ENCODE results near the gene SACS.
"Not testable (repeated sequence)": the region's sequence is repeated elsewhere in the genome, so short reads cannot be mapped to it uniquely, and the experiment has no call there.

SACS gene

GRCh38 chr13:23418776-23419683 lies 14.5 kb downstream of the SACS start:
- TF ChIP-seq CTCF (IDR thresholded peaks at IDR 0.05; ENCODE audit: low read depth, low read length): no peak
- no peak overlapping the region for H3K4me3 ChIP-seq (ENCODE audit: low read depth, low read length)
- in situ Hi-C loops (cut with HindIII; ENCODE audit: low sequenced_read_pairs): no loop called here
- DNase-seq (ENCODE audit: low read depth, low spot score): no peak

- in situ Hi-C loops (cut with HindIII; ENCODE audit: low sequenced_read_pairs): no loop called here
These were observed 18.8 kb downstream of the SACS start for GRCh38 chr13:23414682-23415081.

GRCh38 chr13:23411706-23412105 lies 21.8 kb downstream of the SACS start:
- in situ Hi-C loops (cut with HindIII; ENCODE audit: low sequenced_read_pairs): no loop called here
- DNase-seq (ENCODE audit: low read depth, low spot score): no peak
- H3K4me3 ChIP-seq (ENCODE audit: low read depth, low read length): no peak overlapping the region
- no peak for TF ChIP-seq CTCF (IDR thresholded peaks at IDR 0.05; ENCODE audit: low read depth, low read length)

More at GRCh38 chr13:23414682-23415081, 18.8 kb downstream of the SACS start:
- H3K4me3 ChIP-seq (ENCODE audit: low read depth, low read length): no peak overlapping the region
- no peak for DNase-seq (ENCODE audit: low read depth, low spot score)
- TF ChIP-seq CTCF (IDR thresholded peaks at IDR 0.05; ENCODE audit: low read depth, low read length): no peak

GRCh38 chr13:23411220-23411619 lies 22.3 kb downstream of the SACS start:
- no peak for DNase-seq (ENCODE audit: low read depth, low spot score)
- in situ Hi-C loops (cut with HindIII; ENCODE audit: low sequenced_read_pairs): no loop called here
- H3K4me3 ChIP-seq (ENCODE audit: low read depth, low read length): no peak overlapping the region
- TF ChIP-seq CTCF (IDR thresholded peaks at IDR 0.05; ENCODE audit: low read depth, low read length): no peak

- in situ Hi-C loops (cut with HindIII; ENCODE audit: low sequenced_read_pairs): no loop called here
- no peak for TF ChIP-seq CTCF (IDR thresholded peaks at IDR 0.05; ENCODE audit: low read depth, low read length)
- no peak for DNase-seq (ENCODE audit: low read depth, low spot score)
- no peak overlapping the region for H3K4me3 ChIP-seq (ENCODE audit: low read depth, low read length)
These were observed 25.5 kb downstream of the SACS start for GRCh38 chr13:23408026-23408425.

- in situ Hi-C loops (cut with HindIII; ENCODE audit: low sequenced_read_pairs); DNase-seq (ENCODE audit: low read depth, low spot score); H3K4me3 ChIP-seq (ENCODE audit: low read depth, low read length): not testable (repeated sequence)
These were observed 32.3 kb downstream of the SACS start for GRCh38 chr13:23401156-23401555.

GRCh38 chr13:23399347-23399746 lies 34.2 kb downstream of the SACS start:
- H3K4me3 ChIP-seq (ENCODE audit: low read depth, low read length): no peak overlapping the region
- TF ChIP-seq CTCF (IDR thresholded peaks at IDR 0.05; ENCODE audit: low read depth, low read length): no peak
- DNase-seq (ENCODE audit: low read depth, low spot score): no peak
- in situ Hi-C loops (cut with HindIII; ENCODE audit: low sequenced_read_pairs): no loop called here

All from astrocyte of the spinal cord (primary cell).